ENCODE measurements around the gene ITGB2. TPM values are rescaled to one million over a fixed set of nuclear protein-coding genes. Genes with fewer than 3 reads are reported as not detected.

The ITGB2 gene
- total RNA-seq, 1 experiment from 2014 or later = 120 TPM

- H3K27me3 ChIP-seq (replicated peaks) = no peaks in the 10 kb centered on the region
- H3K36me3 ChIP-seq = peaks cover 98% of the 10 kb centered on the region
- no peaks in the 10 kb centered on the region for H3K4me1 ChIP-seq (replicated peaks)
- no peak overlapping the region for H3K4me3 ChIP-seq
- no peaks in the 10 kb centered on the region for H3K9me3 ChIP-seq (replicated peaks)
- H3K27ac ChIP-seq = no peak overlapping the region
- DNase-seq (ENCODE audit: low read depth in 1 of 2, low spot score in 2 of 2) = no peak
Observed at GRCh38 chr21:44858791-44859190, 61.9 kb downstream of the ITGB2 start.

- Histone ChIP-seq H3K36me3 (peaks cover 98% of the 10 kb centered on the region), H3K27ac (no peak overlapping the region), H3K9me3 (replicated peaks) (no peaks in the 10 kb centered on the region), H3K27me3 (replicated peaks) (no peaks in the 10 kb centered on the region), H3K4me3 (no peak overlapping the region), H3K4me1 (replicated peaks) (no peaks in the 10 kb centered on the region)
- DNase-seq (ENCODE audit: low read depth in 1 of 2, low spot score in 2 of 2) = no peak
Observed at GRCh38 chr21:44858291-44858690, 62.4 kb downstream of the ITGB2 start.

DNA sequence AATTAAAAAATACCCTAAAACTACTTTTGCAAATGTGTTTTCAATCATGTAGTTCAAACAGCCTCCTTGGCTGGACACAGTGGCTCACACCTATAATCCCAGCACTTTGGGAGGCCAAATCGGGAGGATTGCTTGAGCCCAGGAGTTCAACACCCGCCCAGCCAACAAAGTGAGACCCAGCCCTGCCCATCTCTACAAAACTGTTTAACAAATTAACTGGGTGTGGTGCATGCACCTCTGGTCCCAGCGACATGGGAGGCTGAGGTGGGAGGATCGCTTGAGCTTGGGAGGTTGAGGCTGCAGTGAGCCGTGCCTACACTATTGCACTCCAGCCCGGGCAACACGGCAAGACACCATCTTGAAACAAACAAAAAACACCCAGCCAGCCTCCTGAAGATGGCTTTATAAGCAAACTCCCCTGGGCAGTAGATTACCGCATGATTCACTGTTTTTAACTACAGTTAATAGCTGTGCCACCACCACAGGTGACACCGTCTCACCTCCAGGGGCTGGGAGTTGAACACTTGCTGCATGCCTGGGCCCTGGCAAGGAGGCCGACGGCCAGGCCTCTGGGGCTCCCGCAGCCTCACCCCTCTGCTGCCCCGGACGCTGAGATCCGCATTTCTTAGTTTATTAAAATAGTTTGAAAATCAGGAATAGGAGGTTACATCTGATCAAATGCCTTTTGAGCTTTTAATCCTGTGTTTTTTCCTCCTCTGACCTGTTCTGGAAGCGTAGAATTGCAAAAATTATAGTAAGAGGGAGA lies 63.4 kb downstream of the ITGB2 start:
- Histone ChIP-seq H3K4me1 (replicated peaks) (no peaks in the 10 kb centered on the region), H3K27me3 (replicated peaks) (no peaks in the 10 kb centered on the region), H3K36me3 (peaks cover 100% of the 10 kb centered on the region), H3K27ac (no peak overlapping the region), H3K4me3 (no peak overlapping the region), H3K9me3 (replicated peaks) (no peaks in the 10 kb centered on the region)
- no peak for DNase-seq (ENCODE audit: low read depth in 1 of 2, low spot score in 2 of 2)

DNA sequence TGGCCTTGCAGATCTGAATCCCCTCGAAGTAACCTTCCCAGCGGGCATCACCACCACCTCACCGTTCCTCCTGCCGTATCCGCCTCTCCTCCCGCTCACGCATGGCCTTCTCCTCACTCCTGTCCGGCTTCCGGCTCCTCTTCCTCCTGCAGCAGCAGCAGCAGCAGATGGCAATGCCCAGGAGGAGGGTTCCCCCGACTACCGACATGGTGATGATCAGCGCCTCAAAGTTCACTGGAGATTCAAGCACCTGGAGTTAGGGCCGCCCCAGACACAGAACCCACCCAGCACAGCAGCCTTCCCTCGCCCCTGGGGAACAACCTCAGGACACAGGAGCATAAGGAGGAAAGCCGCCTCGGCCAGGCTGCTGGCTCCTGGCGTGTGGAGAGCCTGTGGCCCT lies 64.6 kb downstream of the ITGB2 start:
- no peak for DNase-seq (ENCODE audit: low read depth in 1 of 2, low spot score in 2 of 2)
- H3K9me3 ChIP-seq (replicated peaks) = no peaks in the 10 kb centered on the region
- no peak overlapping the region for H3K27ac ChIP-seq
- no peak overlapping the region for H3K4me3 ChIP-seq
- H3K4me1 ChIP-seq (replicated peaks) = no peaks in the 10 kb centered on the region
- H3K27me3 ChIP-seq (replicated peaks) = no peaks in the 10 kb centered on the region
- H3K36me3 ChIP-seq = peaks cover 100% of the 10 kb centered on the region

- DNase-seq (ENCODE audit: low read depth in 1 of 2, low spot score in 2 of 2) = no peak
- H3K4me3 ChIP-seq = no peak overlapping the region
- peaks cover 100% of the 10 kb centered on the region for H3K36me3 ChIP-seq
- H3K27me3 ChIP-seq (replicated peaks) = no peaks in the 10 kb centered on the region
- H3K27ac ChIP-seq = no peak overlapping the region
- H3K9me3 ChIP-seq (replicated peaks) = no peaks in the 10 kb centered on the region
- no peaks in the 10 kb centered on the region for H3K4me1 ChIP-seq (replicated peaks)
Observed at GRCh38 chr21:44855572-44855971, 65.1 kb downstream of the ITGB2 start.

DNA sequence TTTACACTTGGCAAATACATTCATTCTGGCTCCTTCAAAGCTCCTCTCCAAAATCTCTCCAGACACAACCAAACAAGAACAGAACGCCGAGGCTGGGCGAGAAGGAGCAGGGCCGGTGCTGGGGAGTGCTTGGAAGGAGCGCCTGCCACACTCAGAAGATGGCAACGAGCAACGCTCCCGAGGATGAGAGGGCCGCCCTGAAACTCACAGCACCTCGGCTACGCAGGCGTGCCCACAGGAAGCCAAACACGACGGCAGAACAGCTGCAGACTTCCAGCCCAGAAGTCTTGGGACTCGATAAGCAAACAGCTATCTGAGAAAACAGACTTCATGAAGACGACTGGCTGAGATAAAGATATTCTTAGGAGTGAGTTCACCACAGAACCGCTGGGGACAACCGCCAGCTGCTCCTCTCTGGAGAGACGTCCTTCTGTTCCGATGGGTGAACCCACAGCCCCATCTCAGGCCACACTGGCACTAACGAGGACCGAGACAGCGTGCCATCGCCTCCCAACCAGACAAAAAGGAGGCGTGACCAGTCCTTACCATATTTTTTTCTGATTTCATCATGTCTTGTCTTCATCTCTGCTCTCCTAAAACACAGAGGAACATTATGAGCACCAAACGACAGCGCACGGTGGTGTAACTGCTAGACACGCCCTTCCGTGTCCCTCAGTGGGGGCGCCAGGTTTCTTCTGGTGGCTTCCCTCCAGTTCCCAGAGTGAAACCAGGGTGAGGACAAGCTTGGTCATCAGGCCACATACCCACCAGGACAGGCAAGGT lies 65.8 kb downstream of the ITGB2 start:
- Histone ChIP-seq H3K27me3 (replicated peaks) (no peaks in the 10 kb centered on the region), H3K4me1 (replicated peaks) (no peaks in the 10 kb centered on the region), H3K9me3 (replicated peaks) (no peaks in the 10 kb centered on the region), H3K4me3 (no peak overlapping the region), H3K27ac (no peak overlapping the region), H3K36me3 (peaks cover 100% of the 10 kb centered on the region)
- no peak for DNase-seq (ENCODE audit: low read depth in 1 of 2, low spot score in 2 of 2)

DNA sequence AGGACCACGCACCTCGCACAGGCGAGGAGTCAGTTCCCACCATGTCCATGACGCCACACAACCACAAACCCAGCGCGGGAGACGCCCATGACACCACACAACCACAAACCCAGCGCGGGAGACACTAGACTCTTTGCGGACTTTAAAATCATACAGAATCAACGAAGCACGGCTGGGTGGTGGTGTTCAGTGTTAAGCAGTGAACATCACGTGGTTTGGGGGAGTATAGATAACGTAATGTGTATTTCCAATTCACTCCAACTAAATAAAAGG lies 66.4 kb downstream of the ITGB2 start:
- Histone ChIP-seq H3K4me1 (replicated peaks) (no peaks in the 10 kb centered on the region), H3K9me3 (replicated peaks) (no peaks in the 10 kb centered on the region), H3K36me3 (peaks cover 100% of the 10 kb centered on the region), H3K27ac (no peak overlapping the region), H3K4me3 (no peak overlapping the region), H3K27me3 (replicated peaks) (no peaks in the 10 kb centered on the region)
- DNase-seq (ENCODE audit: low read depth in 1 of 2, low spot score in 2 of 2) = no peak

DNA sequence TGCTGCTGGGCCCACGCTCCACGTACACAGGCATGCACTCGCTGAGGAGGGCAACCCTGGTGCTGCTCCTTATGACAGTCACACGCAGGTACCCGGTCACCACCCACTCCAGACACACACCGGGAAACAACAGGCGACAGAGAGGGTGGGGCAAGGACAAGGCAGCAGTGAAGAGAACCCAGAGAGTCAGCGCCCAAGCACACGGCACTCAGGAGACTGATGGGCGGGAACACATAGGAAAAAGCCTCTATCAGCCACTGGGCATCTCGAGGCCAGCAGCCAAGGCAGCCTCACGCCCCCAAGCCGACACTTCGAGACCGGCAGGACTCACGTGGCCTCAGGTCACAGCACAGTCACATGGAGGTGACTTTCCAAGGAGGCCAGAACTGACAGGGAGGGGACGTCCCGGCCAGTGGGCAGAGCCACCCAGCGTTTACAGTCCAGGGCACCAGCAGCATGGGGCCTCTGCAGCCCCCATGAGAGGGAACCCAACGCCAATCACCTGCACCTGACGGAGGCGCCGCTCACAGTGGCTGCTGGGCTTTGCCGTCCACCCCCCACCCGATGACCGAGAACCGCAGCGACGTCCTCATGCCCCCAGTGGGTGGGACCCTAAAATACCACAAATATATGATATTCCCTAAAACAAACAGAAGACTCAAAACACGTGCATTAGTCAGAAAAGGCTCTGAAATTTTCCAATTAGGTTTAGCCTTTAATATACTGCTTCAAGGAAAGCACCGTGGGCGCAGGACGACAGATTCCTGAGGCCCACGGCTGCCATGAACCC lies 66.9 kb downstream of the ITGB2 start:
- H3K4me3 ChIP-seq = no peak overlapping the region
- peaks cover 100% of the 10 kb centered on the region for H3K36me3 ChIP-seq
- no peak overlapping the region for H3K27ac ChIP-seq

DNA sequence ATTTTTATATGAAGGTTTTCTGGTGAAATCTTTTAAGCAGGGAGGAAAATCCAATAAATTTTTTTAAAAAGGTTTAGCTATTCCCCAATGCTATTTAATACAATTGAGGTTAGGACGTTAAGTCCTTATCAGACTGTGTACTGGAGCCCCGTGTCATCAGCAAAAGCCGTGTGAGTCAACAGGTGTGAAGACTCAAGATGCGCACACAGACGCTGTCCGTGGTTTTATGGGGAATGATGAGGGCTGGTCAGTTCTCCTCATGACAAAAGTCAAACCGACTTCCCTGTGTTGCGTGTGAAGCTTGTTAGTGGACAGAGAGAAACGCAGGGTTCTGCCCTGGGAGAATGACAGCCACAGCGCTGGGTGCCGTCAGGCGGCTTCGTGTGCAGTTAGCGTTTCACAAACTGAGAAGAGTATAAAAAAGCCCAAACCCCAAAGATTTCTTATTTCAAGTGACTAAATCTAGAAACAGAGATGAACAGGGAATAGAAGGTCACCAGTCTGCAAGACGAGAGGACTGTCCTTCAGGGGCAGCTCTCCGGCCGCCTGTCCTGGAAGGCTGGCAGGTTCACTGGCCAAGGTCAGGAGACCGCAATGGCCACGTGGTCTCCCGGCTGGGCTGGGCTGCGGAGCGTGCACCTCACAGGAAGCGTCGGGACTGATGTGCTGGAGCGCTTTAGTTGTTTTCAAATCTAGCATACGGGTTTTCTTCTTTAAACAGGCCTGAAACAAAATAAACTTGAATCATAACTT lies 69.6 kb downstream of the ITGB2 start:
- Histone ChIP-seq H3K9me3 (replicated peaks) (no peaks in the 10 kb centered on the region), H3K27ac (no peak overlapping the region), H3K27me3 (replicated peaks) (no peaks in the 10 kb centered on the region), H3K36me3 (peaks cover 78% of the 10 kb centered on the region), H3K4me3 (no peak overlapping the region), H3K4me1 (replicated peaks) (peaks cover 13% of the 10 kb centered on the region)
- DNase-seq (ENCODE audit: low read depth in 1 of 2, low spot score in 2 of 2) = no peak

More for the DNA sequence above, 66.9 kb downstream of the ITGB2 start:
- no peaks in the 10 kb centered on the region for H3K9me3 ChIP-seq (replicated peaks)
- no peaks in the 10 kb centered on the region for H3K27me3 ChIP-seq (replicated peaks)
- no peaks in the 10 kb centered on the region for H3K4me1 ChIP-seq (replicated peaks)
- DNase-seq (ENCODE audit: low read depth in 1 of 2, low spot score in 2 of 2) = no peak

DNA sequence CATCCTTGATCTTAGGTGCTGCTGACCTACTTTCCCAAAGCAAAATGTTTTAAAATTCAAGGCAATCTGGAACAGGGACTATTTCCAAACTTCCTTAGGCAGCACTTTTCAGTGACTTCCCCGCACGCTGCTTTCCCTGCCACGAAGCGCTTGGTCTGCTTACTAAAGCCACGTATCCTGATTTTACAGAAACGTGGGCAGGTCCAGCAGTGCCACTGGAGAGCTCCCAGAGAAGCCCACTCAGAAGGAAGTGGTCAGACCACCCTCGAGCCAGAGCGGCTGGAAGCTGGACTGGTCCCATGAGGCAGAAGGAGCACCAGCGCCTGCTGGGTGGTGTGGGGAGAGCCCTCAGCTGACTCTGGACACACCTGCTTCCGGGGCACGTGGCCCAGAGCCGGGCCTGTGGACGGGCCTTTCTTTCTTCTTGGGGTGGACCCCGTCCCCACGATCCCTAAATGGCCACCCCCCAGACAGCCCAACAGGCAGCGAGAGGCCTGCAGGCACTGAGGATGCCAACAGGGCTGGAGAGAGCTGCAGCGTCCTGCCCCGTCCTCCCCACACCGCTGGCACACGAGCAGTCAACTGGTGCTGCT lies 70.4 kb downstream of the ITGB2 start:
- no peak for DNase-seq (ENCODE audit: low read depth in 1 of 2, low spot score in 2 of 2)
- Histone ChIP-seq H3K9me3 (replicated peaks) (no peaks in the 10 kb centered on the region), H3K36me3 (peaks cover 70% of the 10 kb centered on the region), H3K4me1 (replicated peaks) (peaks cover 20% of the 10 kb centered on the region), H3K27me3 (replicated peaks) (no peaks in the 10 kb centered on the region), H3K4me3 (no peak overlapping the region), H3K27ac (no peak overlapping the region)

DNA sequence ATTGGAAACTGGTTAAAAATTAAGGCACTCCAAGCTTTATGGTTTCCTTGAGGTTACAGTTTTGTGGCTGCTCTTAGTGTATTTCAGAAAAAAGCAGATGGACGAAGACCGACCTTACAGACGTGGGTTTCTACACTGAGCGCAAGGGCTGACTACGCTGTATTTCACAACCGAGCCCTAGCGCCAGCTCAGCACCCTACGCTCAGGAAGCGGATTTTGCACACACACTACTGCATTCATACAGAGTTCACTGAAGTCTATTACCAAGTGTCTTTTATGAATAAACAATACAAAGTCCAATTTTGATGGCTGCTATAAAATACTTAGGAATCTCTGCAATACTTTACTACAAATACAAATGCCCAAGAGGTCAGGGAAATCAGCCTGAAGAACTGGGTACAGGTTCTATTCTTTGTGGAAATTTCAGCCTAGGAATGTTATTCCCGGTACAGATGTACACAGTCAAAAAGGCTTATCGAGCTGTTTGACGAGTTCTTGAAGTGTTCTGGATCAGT lies 71.0 kb downstream of the ITGB2 start:
- no peak overlapping the region for H3K27ac ChIP-seq
- peaks cover 64% of the 10 kb centered on the region for H3K36me3 ChIP-seq
- H3K27me3 ChIP-seq (replicated peaks) = no peaks in the 10 kb centered on the region
- H3K4me3 ChIP-seq = no peak overlapping the region
- H3K9me3 ChIP-seq (replicated peaks) = no peaks in the 10 kb centered on the region
- DNase-seq (ENCODE audit: low read depth in 1 of 2, low spot score in 2 of 2) = no peak
- H3K4me1 ChIP-seq (replicated peaks) = peaks cover 20% of the 10 kb centered on the region

- Histone ChIP-seq H3K27me3 (replicated peaks) (no peaks in the 10 kb centered on the region), H3K4me1 (replicated peaks) (peaks cover 20% of the 10 kb centered on the region), H3K36me3 (peaks cover 57% of the 10 kb centered on the region), H3K4me3 (no peak overlapping the region), H3K27ac (no peak overlapping the region), H3K9me3 (replicated peaks) (no peaks in the 10 kb centered on the region)
- DNase-seq (ENCODE audit: low read depth in 1 of 2, low spot score in 2 of 2) = no peak
Observed at GRCh38 chr21:44848821-44849521, 71.7 kb downstream of the ITGB2 start.
